ENCODE results near the gene FAM229B. TPM values are rescaled to one million over a fixed set of nuclear protein-coding genes. Genes with fewer than 3 reads are reported as not detected.
"Not testable (repeated sequence)": the region's sequence is repeated elsewhere in the genome, so short reads cannot be mapped to it uniquely, and the experiment has no call there.

The FAM229B gene
- total RNA-seq, 2 donors from 2014 or later, result 21.0 to 24.3 TPM

- H3K27ac ChIP-seq (ENCODE audit: low read depth, low read length), result no peak overlapping the region
- no peak overlapping the region for H3K4me3 ChIP-seq (ENCODE audit: low read length)
- no peaks in the 10 kb centered on the region for H3K27me3 Mint-ChIP-seq (ENCODE audit: insufficient read depth)
- no peaks in the 10 kb centered on the region for H3K36me3 ChIP-seq (ENCODE audit: control insufficient read depth, insufficient read depth, low read length)
- H3K4me3 Mint-ChIP-seq, result no peak overlapping the region
- no peaks in the 10 kb centered on the region for H3K36me3 Mint-ChIP-seq (ENCODE audit: low read depth)
- 92 to 95% methylated on average over 2 to 3 of the region's 3 CpGs for WGBS, 2 experiments (ENCODE audit: insufficient coverage in 1 of 2, insufficient read length in 1 of 2)
- no peaks in the 10 kb centered on the region for H3K27me3 ChIP-seq (ENCODE audit: control insufficient read depth, insufficient read depth, low read length, poor library complexity, severe bottlenecking)
- no peak overlapping the region for H3K9ac ChIP-seq (ENCODE audit: extremely low read depth, low read length, poor library complexity, severe bottlenecking)
- no peaks in the 10 kb centered on the region for H3K4me1 ChIP-seq (ENCODE audit: control insufficient read depth, insufficient read depth, low read length)
- no peak for DNase-seq
- H3K9me3 Mint-ChIP-seq, result peaks cover 12% of the 10 kb centered on the region
- peaks cover 7% of the 10 kb centered on the region for H3K9me3 ChIP-seq (ENCODE audit: control insufficient read depth, low read length)
- H3K27ac Mint-ChIP-seq, result no peak overlapping the region
- TF ChIP-seq CTCF (conservative IDR thresholded peaks at IDR 0.05), result no peak
- H3K4me1 Mint-ChIP-seq, result peaks cover 8% of the 10 kb centered on the region
These were observed 42.5 kb upstream of the FAM229B start for GRCh38 chr6:112044856-112045255.

GRCh38 chr6:112047523-112047922 lies 39.9 kb upstream of the FAM229B start:
- H3K4me3 Mint-ChIP-seq; H3K9me3 ChIP-seq (ENCODE audit: control insufficient read depth, low read length); H3K4me1 ChIP-seq (ENCODE audit: control insufficient read depth, insufficient read depth, low read length); H3K4me1 Mint-ChIP-seq; H3K27me3 ChIP-seq (ENCODE audit: control insufficient read depth, insufficient read depth, low read length, poor library complexity, severe bottlenecking); H3K9ac ChIP-seq (ENCODE audit: extremely low read depth, low read length, poor library complexity, severe bottlenecking); H3K36me3 Mint-ChIP-seq (ENCODE audit: low read depth); H3K27me3 Mint-ChIP-seq (ENCODE audit: insufficient read depth); H3K27ac Mint-ChIP-seq; DNase-seq; H3K27ac ChIP-seq (ENCODE audit: low read depth, low read length); H3K4me3 ChIP-seq (ENCODE audit: low read length); H3K36me3 ChIP-seq (ENCODE audit: control insufficient read depth, insufficient read depth, low read length): not testable (repeated sequence)
- 95% methylated on average over 25 of the region's 25 CpGs; no CpG with 5 or more reads in 1 of the 2 experiments for WGBS, 2 experiments (ENCODE audit: insufficient coverage in 1 of 2, insufficient read length in 1 of 2)
- H3K9me3 Mint-ChIP-seq, result peaks cover 12% of the 10 kb centered on the region

GRCh38 chr6:112049026-112049799 lies 38.2 kb upstream of the FAM229B start:
- Histone ChIP-seq H3K4me3 (ENCODE audit: low read length) (no peak overlapping the region), H3K9ac (ENCODE audit: extremely low read depth, low read length, poor library complexity, severe bottlenecking) (no peak overlapping the region), H3K27me3 (ENCODE audit: control insufficient read depth, insufficient read depth, low read length, poor library complexity, severe bottlenecking) (no peaks in the 10 kb centered on the region), H3K9me3 (ENCODE audit: control insufficient read depth, low read length) (peaks cover 7% of the 10 kb centered on the region), H3K4me1 (ENCODE audit: control insufficient read depth, insufficient read depth, low read length) (no peaks in the 10 kb centered on the region), H3K27ac (ENCODE audit: low read depth, low read length) (no peak overlapping the region), H3K36me3 (ENCODE audit: control insufficient read depth, insufficient read depth, low read length) (no peaks in the 10 kb centered on the region)
- no peaks in the 10 kb centered on the region for H3K27me3 Mint-ChIP-seq (ENCODE audit: insufficient read depth)
- TF ChIP-seq CTCF (conservative IDR thresholded peaks at IDR 0.05), result no peak
- H3K4me3 Mint-ChIP-seq, result no peak overlapping the region
- no peak for DNase-seq
- H3K4me1 Mint-ChIP-seq, result peaks cover 5% of the 10 kb centered on the region
- no peaks in the 10 kb centered on the region for H3K36me3 Mint-ChIP-seq (ENCODE audit: low read depth)
- H3K27ac Mint-ChIP-seq, result no peak overlapping the region
- WGBS, 2 experiments (ENCODE audit: insufficient coverage in 1 of 2, insufficient read length in 1 of 2), result 89 to 97% methylated on average over 4 to 6 of the region's 6 CpGs
- H3K9me3 Mint-ChIP-seq, result peaks cover 12% of the 10 kb centered on the region
